Neural cell (in vitro differentiated cells): ENCODE results near the gene DPM2. TPM values are rescaled to one million over a fixed set of nuclear protein-coding genes. Genes with fewer than 3 reads are reported as not detected.

ENCODE experiments used
- H2AFZ ChIP-seq: fragments of 200-600, 300-800 bp; sonication (generic), shearing (Covaris generic); 2 replicates; pipeline ENCODE4 v1.6.0; 2014; ENCODE audit warnings: low read depth, mild to moderate bottlenecking, antibody characterized with exemption, low read length, moderate library complexity
- H3F3A ChIP-seq: fragments of 200-600 bp; shearing (Covaris generic); 2 replicates; pipeline ENCODE4 v1.6.1; 2016; ENCODE audit warnings: mild to moderate bottlenecking, moderate library complexity, mixed read lengths, antibody characterized with exemption, low read length; ENCODE audit not compliant: insufficient read depth, poor library complexity, severe bottlenecking
- H3K27ac ChIP-seq: fragments of 200-600, 300-800 bp; sonication (generic), shearing (Covaris generic); 2 replicates; pipeline ENCODE4 v1.5.1; 2014; ENCODE audit warnings: mild to moderate bottlenecking, low read length, moderate library complexity
- H3K27me3 ChIP-seq: fragments of 300-800, 200-600 bp; sonication (generic), shearing (Covaris generic); 2 replicates; pipeline ENCODE4 v1.6.0; 2014; ENCODE audit warnings: mild to moderate bottlenecking, low read depth, low read length, moderate library complexity; ENCODE audit not compliant: insufficient read depth
- H3K36me3 ChIP-seq: fragments of 300-800, 200-600 bp; sonication (generic), shearing (Covaris generic); 2 replicates; pipeline ENCODE4 v1.5.1; 2014; ENCODE audit warnings: mild to moderate bottlenecking, antibody characterized with exemption, low read length, moderate library complexity; ENCODE audit not compliant: insufficient read depth
- H3K4me2 ChIP-seq: fragments of 300-800, 200-600 bp; sonication (generic), shearing (Covaris generic); 2 replicates; pipeline ENCODE4 v1.6.0; 2014; ENCODE audit warnings: mild to moderate bottlenecking, low read length
- H3K4me3 ChIP-seq: fragments of 300-800, 200-600 bp; sonication (generic), shearing (Covaris generic); 2 replicates; pipeline ENCODE4 v1.5.1; 2014; ENCODE audit warnings: mild to moderate bottlenecking, low read length, moderate library complexity
- H3K79me2 ChIP-seq: fragments of 200-600 bp; shearing (Covaris generic); replicated peaks from 2 replicates; pipeline ENCODE4 v1.6.0; 2014; ENCODE audit warnings: mild to moderate bottlenecking, low read length, moderate library complexity; ENCODE audit not compliant: insufficient read depth
- H3K9ac ChIP-seq: fragments of 300-800, 200-600 bp; sonication (generic), shearing (Covaris generic); 2 replicates; pipeline ENCODE4 v1.6.1; 2016; ENCODE audit warnings: mild to moderate bottlenecking, low read length, mixed read lengths
- H3K9me2 ChIP-seq: fragments of 200-600 bp; shearing (Covaris generic); 2 replicates; pipeline ENCODE4 v1.6.1; 2016; ENCODE audit warnings: mild to moderate bottlenecking, low read length, mixed read lengths; ENCODE audit not compliant: insufficient read depth
- H3K9me3 ChIP-seq: fragments of 200-600, 300-800 bp; sonication (generic), shearing (Covaris generic); 2 replicates; pipeline ENCODE4 v1.6.1; 2016; ENCODE audit warnings: mild to moderate bottlenecking, mixed run types, low read length, moderate library complexity, mixed read lengths
- H4K20me1 ChIP-seq: fragments of 200-600 bp; shearing (Covaris generic); 2 replicates; pipeline ENCODE4 v1.6.1; 2016; ENCODE audit warnings: mild to moderate bottlenecking, mixed run types; ENCODE audit not compliant: insufficient read depth
- CTCF ChIP-seq: fragments of 450-650 bp; IDR thresholded peaks from 2 replicates; pipeline ENCODE4 v1.5.1; 2014; ENCODE audit warnings: antibody characterized with exemption, mild to moderate bottlenecking, moderate library complexity; ENCODE audit not compliant: poor library complexity, severe bottlenecking
- EP300 ChIP-seq: fragments of 450-650 bp; conservative IDR thresholded peaks from 2 replicates; pipeline ENCODE4 v1.6.1; 2014; ENCODE audit warnings: antibody characterized with exemption, mild to moderate bottlenecking, moderate library complexity; ENCODE audit not compliant: poor library complexity, severe bottlenecking
- EZH2 ChIP-seq: fragments of 200-600, 300-800 bp; shearing (Covaris generic), sonication (generic); IDR thresholded peaks from 2 replicates; pipeline ENCODE4 v1.6.1; 2014; ENCODE audit warnings: antibody characterized with exemption, low read length, borderline replicate concordance, mild to moderate bottlenecking; ENCODE audit not compliant: insufficient read depth, poor library complexity, severe bottlenecking
- MXI1 ChIP-seq: fragments of 450-650 bp; conservative IDR thresholded peaks from 2 replicates; pipeline ENCODE4 v1.6.1; 2014; ENCODE audit warnings: antibody characterized with exemption, mild to moderate bottlenecking; ENCODE audit not compliant: poor library complexity, severe bottlenecking
- POLR2AphosphoS5 ChIP-seq: IDR thresholded peaks from 2 replicates; pipeline ENCODE4 v1.6.1; 2012
- RAD21 ChIP-seq: fragments of 450-650 bp; conservative IDR thresholded peaks from 2 replicates; pipeline ENCODE4 v1.6.1; 2014; ENCODE audit warnings: antibody characterized with exemption, mild to moderate bottlenecking, moderate library complexity
- REST ChIP-seq: IDR thresholded peaks from 2 replicates; pipeline ENCODE4 v1.6.1; 2012; ENCODE audit warnings: borderline replicate concordance
- SMC3 ChIP-seq: fragments of 450-650 bp; conservative IDR thresholded peaks from 2 replicates; pipeline ENCODE4 v1.6.1; 2014; ENCODE audit warnings: antibody characterized with exemption, mild to moderate bottlenecking, moderate library complexity; ENCODE audit not compliant: poor library complexity
- TAF1 ChIP-seq: IDR thresholded peaks from 2 replicates; pipeline ENCODE4 v1.6.1; 2012; ENCODE audit warnings: low read depth
- polyA plus RNA-seq: library from polyadenylated mRNA; depleted of rRNA; stranded (reverse); fragments of >200 nt; gene quantifications from 2 replicates; pipeline ENCODE4 v1.2.3, GENCODE V29; 2014

Gene DPM2
- polyA plus RNA-seq, 1 donor from 2014 or later, result 30.5 TPM

- Histone ChIP-seq H3K36me3 (no peaks in the 10 kb centered on the region), H3K27ac (no peak overlapping the region), H3K79me2 (peaks cover 11% of the 10 kb centered on the region), H3K9me3 (no peaks in the 10 kb centered on the region), H3K9me2 (no peaks in the 10 kb centered on the region), H3K9ac (no peak overlapping the region), H3K4me3 (no peak overlapping the region), H2AFZ (no peak overlapping the region), H3F3A (no peaks in the 10 kb centered on the region), H3K27me3 (no peaks in the 10 kb centered on the region), H4K20me1 (no peaks in the 10 kb centered on the region), H3K4me2 (no peak overlapping the region)
- TF ChIP-seq EP300 (no peak), REST (no peak), TAF1 (no peak), CTCF (no peak), SMC3 (no peak), MXI1 (no peak), RAD21 (no peak), POLR2AphosphoS5 (no peak), EZH2 (no peak)
Measured at GRCh38 chr9:127940593-127940992, 2.9 kb upstream of the DPM2 start.

GRCh38 chr9:127938298-127938690 lies 640 bp upstream of the DPM2 start:
- Histone ChIP-seq H3K27me3 (no peaks in the 10 kb centered on the region), H3K9me2 (no peaks in the 10 kb centered on the region), H4K20me1 (no peaks in the 10 kb centered on the region), H3K36me3 (no peaks in the 10 kb centered on the region), H3K4me3 (no peak overlapping the region), H3K79me2 (peaks cover 11% of the 10 kb centered on the region), H3K9me3 (no peaks in the 10 kb centered on the region), H3K27ac (no peak overlapping the region), H3F3A (no peaks in the 10 kb centered on the region), H3K9ac (no peak overlapping the region), H3K4me2 (no peak overlapping the region), H2AFZ (no peak overlapping the region)
- TF ChIP-seq REST, result no peak
- no peak for TF ChIP-seq TAF1
- TF ChIP-seq EZH2, result no peak
- TF ChIP-seq RAD21, result no peak
- TF ChIP-seq MXI1, result no peak
- TF ChIP-seq EP300, result no peak
- no peak for TF ChIP-seq POLR2AphosphoS5
- TF ChIP-seq SMC3, result no peak
- TF ChIP-seq CTCF, result no peak
